Urinary bladder (tissue), 4 donors: ENCODE data around the gene MRPS9. TPM values are rescaled to one million over a fixed set of nuclear protein-coding genes. Genes with fewer than 3 reads are reported as not detected.
A peak's percentile ranks its signal among the peaks of the same experiment; 100 is the strongest.

Source experiments
- DNase-seq: peaks from one replicate; pipeline ENCODE4 v3.0.0-alpha.2; 2015; ENCODE audit errors: extremely low spot score
- H3K27ac ChIP-seq: one replicate; pipeline ENCODE4 v1.5.1; 2013; ENCODE audit warnings: low read depth, mild to moderate bottlenecking, moderate library complexity
- H3K36me3 ChIP-seq: one replicate; pipeline ENCODE4 v1.6.1; 2013; ENCODE audit warnings: mild to moderate bottlenecking, moderate library complexity; ENCODE audit not compliant: insufficient read depth
- H3K4me1 ChIP-seq: one replicate; pipeline ENCODE4 v1.6.1; 2013; ENCODE audit warnings: mild to moderate bottlenecking, moderate library complexity; ENCODE audit not compliant: insufficient read depth
- H3K4me3 ChIP-seq: one replicate; pipeline ENCODE4 v1.5.1; 2013; ENCODE audit warnings: low read depth, low read length
- WGBS: extraction: QIAGEN DNeasy Blood & Tissue Kit; methylation state at CpG from one replicate; pipeline ENCODE4 v1.1.7; 2013; 5-methylcytosine and 5-hydroxymethylcytosine counted together
- polyA plus RNA-seq: library from polyadenylated mRNA; stranded (reverse); fragments of 200-250 nt; gene quantifications from one replicate; pipeline ENCODE4 v1.2.3, GENCODE V29; 2013
- total RNA-seq: library from RNA; depleted of rRNA; stranded (reverse); fragments of >200 nt; gene quantifications from one replicate; pipeline ENCODE4 v1.2.3, GENCODE V29; 2014
- donor health status: healthy with polysubstance abuse.
- donor health status: healthy.

The MRPS9 gene
- total and polyA plus RNA-seq, 2 donors = 23.9 to 27.0 TPM

DNA sequence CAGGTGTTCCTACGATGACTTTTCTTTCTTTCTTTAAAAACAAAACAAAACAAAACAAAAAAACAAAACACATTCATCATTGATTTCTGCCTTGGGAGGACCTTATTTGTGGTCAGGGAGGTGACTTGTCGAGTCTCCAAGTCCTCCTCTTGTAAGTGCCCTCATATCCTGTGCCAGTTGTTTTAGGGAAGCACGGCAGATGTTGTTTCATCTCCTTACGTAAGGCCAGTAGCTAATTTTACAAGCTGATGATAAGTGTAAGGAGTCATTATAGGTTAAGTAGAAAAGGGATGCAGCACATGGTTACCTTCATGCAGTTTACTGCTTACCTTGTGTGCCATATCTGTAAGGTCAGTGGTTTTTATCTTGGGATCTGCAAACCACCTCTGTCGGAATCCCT is 52.2 kb downstream of the MRPS9 start:
- H3K36me3 ChIP-seq = peaks cover 2% of the 10 kb centered on the region
- 88% methylated on average over 5 of the region's 5 CpGs for WGBS
- no peaks in the 10 kb centered on the region for H3K4me1 ChIP-seq
- no peak overlapping the region for H3K27ac ChIP-seq
- no peak overlapping the region for H3K4me3 ChIP-seq
- no peak for DNase-seq

DNA sequence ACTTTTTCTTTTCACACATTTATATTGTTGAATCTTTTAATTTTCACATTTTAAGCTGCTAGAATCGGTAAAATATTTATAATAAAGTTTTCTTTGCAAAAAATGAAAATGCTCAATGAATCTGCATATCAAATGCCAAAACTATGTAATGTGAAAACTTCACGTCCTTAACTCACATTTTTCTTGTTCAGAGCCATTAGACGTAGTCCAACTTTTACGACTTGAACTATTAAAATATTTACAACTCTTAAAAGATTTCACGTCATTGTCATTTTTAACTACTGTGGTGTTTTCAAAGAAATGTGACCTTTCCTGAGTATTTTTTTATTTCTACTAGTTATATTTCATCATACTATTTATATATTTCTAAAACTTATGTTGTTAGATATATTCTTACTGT is 54.9 kb downstream of the MRPS9 start:
- H3K36me3 ChIP-seq = peaks cover 2% of the 10 kb centered on the region
- 77% methylated on average over 5 of the region's 5 CpGs for WGBS

DNA sequence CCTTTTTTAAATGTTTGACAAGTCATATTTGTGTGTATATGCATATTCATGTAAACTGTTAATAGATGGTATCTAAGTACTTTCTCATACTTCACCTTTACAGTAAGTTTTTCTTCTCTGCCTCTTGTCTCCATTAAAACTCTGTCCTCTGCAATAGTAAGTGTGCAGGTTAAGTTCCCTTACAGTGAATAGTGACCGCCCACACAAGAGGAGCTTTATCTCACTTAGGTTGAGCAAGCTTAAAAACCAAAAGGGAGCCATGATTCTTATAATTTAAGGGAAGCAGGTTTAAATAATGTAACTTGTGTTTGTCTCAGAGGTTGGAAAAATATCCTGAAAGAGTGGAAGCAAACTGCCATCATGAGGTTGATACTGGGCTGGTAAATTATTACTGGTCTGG is 61.3 kb downstream of the MRPS9 start:
- no peak overlapping the region for H3K4me3 ChIP-seq
- no peak overlapping the region for H3K27ac ChIP-seq
- WGBS = 97% methylated on average over 1 of the region's 1 CpG
- no peaks in the 10 kb centered on the region for H3K4me1 ChIP-seq
- H3K36me3 ChIP-seq = no peaks in the 10 kb centered on the region
- DNase-seq = no peak

More for the DNA sequence above, 54.9 kb downstream of the MRPS9 start:
- DNase-seq = no peak
- Histone ChIP-seq H3K4me1 (no peaks in the 10 kb centered on the region), H3K4me3 (no peak overlapping the region), H3K27ac (no peak overlapping the region)

DNA sequence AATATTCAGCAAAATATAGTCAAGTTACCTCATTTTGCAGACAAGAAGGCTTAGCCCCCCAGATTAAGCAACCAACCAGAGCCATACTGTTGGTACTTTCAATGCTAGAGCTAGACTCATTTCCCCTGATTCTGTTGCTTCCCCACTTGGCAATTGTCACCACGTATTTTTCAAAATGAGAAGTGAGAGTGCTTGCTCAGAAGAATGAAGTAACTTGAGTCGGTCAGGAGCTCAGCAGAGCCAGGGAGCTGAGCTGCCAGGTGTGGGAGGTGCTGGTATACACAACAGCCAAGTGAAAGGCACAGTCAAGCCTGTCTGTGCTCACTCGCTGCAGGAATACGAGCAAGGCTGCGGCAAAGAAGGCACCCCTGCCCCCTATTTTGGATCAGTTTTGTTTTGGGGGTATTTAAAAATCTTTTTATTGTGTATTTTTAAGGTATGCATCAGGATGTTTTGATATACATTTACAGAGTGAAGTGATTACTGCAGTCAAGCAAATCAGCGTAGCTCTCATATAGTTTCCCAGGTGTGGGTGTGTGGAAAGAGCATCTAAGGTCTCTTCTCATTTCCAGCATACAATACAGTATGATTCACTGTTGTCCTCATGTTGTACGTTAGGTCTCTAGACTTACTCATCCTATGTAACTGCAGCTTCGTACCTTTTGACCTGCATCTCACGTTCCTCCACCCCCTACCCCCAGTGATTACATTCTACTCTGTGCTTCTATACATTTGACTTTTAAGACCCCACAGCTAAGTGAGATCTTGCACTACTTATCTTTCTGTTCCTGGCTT is 62.4 kb downstream of the MRPS9 start:
- DNase-seq = no peak
- no peak overlapping the region for H3K27ac ChIP-seq
- WGBS = 95% methylated on average over 9 of the region's 9 CpGs
- no peaks in the 10 kb centered on the region for H3K36me3 ChIP-seq
- no peak overlapping the region for H3K4me3 ChIP-seq
- H3K4me1 ChIP-seq = no peaks in the 10 kb centered on the region

DNA sequence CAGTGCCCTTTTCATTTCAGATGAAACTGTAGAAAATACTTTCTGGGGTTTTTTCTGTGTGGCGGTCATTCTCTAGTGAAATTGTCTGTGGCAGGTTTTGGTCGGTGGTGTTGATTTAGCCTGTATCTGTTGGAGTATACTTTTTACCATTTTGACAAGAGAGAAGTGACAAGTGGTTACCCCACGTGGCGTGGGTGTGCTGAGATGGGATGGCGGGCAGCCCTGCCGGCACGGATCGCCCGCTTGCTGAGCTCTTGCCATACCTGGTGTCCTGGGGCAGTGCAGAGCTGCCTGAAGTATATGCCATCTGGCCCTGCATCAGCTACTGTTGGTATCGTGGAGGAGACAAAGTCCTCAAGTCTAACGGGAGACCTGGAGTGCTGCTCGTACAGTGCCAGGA is 64.1 kb downstream of the MRPS9 start:
- WGBS = 90% methylated on average over 12 of the region's 12 CpGs
- DNase-seq = no peak
- no peak overlapping the region for H3K4me3 ChIP-seq
- no peak overlapping the region for H3K27ac ChIP-seq
- H3K4me1 ChIP-seq = no peaks in the 10 kb centered on the region
- no peaks in the 10 kb centered on the region for H3K36me3 ChIP-seq

DNA sequence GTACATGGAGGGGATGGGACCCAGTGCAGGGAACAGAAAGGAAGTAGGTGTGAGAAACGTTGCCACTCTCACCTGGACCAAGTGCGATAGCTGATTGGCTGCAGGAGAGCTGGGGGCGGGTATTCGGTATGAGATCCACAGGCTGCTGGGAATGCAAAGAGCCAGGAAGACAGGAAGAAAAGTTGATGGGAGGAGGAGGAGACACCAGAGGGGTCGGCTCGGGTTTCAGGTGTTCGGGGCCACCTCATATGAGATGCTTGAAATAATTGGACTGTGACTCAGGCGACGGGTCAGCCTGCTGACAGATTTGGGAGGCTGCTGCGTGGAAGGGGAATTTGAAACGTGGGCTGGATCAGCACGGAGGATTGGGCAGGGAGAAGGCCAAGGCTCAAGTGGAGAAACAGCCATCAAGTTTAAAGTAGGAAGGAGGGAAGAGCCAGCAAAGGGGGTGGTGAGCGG is 65.1 kb downstream of the MRPS9 start:
- WGBS = 49% methylated on average over 13 of the region's 13 CpGs
- no peak for DNase-seq
- Histone ChIP-seq H3K27ac (no peak overlapping the region), H3K4me3 (no peak overlapping the region), H3K4me1 (no peaks in the 10 kb centered on the region), H3K36me3 (no peaks in the 10 kb centered on the region)

DNA sequence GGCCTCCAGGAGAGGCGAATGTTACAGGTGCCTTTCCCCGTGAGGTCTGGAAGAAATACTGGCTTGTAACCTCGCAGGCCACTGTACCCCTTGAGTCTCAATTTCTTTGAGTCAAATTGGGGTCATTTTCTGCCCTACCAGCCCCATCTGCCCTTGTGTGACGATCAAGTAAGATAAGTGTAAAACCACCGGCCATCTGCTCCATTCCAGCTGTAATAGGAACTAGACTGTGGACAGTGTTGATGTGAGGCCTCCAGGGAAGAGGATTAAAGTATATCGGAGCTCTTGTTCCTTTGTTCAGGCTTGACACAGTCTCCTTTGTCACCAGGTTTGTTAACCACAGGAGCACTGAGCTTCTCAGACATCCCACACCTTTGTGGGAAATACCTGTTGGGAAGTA is 65.6 kb downstream of the MRPS9 start:
- no peak for DNase-seq
- WGBS = 86% methylated on average over 6 of the region's 6 CpGs
- Histone ChIP-seq H3K27ac (no peak overlapping the region), H3K4me3 (no peak overlapping the region), H3K4me1 (no peaks in the 10 kb centered on the region), H3K36me3 (no peaks in the 10 kb centered on the region)

DNA sequence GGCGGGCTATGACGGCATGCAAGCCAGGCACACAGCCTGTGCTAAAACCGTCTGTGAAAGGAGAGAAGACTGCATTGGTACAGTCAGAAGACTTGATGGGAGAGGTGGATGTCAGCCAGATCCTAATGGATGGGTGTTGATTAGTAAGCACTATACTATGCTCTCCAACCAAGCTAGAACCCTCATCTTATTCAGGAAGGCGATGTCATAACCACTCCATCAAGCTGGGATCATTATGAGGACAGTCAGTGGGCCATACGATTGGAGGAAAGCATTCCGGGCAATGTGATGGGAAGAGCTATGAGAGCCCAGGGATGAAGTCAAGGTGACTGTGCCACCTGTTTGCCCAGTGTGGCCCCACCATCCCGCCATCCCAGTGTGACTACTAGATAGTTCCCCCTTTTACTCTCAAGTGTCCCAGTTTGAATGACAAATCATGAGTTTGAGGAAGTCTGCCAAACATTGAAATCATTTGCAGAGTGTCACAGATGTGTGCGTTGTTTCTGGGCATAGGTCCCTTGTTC is 66.4 kb downstream of the MRPS9 start:
- Histone ChIP-seq H3K27ac (no peak overlapping the region), H3K36me3 (no peaks in the 10 kb centered on the region), H3K4me3 (no peak overlapping the region), H3K4me1 (no peaks in the 10 kb centered on the region)
- 95% methylated on average over 8 of the region's 8 CpGs for WGBS
- DNase-seq = no peak

DNA sequence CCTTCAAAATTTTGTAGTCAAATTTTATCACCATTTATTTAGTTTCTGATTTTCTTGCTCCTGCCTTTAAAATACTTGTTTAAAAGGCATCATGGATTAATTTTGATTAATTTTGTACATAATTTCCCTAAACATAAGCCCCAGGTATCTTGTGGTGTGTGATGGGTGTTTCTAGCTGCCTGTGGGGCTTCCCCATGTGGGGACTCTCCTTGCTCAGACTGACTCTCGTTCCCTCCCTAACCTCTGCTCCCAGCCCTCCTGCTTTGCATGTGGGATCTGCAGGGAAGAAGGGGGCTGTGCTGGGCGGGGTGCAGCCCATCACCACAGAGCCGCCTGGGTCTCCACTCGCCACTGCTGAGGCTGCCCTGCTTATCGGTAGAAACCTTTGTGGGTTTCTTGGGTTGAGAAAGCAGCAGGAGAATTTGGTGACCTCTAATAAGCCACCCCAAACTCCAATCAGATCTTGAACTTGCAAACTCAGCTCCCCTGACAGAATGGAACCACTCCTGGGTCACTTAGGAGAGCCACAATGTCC is 72.5 kb downstream of the MRPS9 start:
- H3K4me3 ChIP-seq = no peak overlapping the region
- 82% methylated on average over 5 of the region's 5 CpGs for WGBS
- no peaks in the 10 kb centered on the region for H3K4me1 ChIP-seq
- no peak for DNase-seq
- no peak overlapping the region for H3K27ac ChIP-seq
- no peaks in the 10 kb centered on the region for H3K36me3 ChIP-seq

DNA sequence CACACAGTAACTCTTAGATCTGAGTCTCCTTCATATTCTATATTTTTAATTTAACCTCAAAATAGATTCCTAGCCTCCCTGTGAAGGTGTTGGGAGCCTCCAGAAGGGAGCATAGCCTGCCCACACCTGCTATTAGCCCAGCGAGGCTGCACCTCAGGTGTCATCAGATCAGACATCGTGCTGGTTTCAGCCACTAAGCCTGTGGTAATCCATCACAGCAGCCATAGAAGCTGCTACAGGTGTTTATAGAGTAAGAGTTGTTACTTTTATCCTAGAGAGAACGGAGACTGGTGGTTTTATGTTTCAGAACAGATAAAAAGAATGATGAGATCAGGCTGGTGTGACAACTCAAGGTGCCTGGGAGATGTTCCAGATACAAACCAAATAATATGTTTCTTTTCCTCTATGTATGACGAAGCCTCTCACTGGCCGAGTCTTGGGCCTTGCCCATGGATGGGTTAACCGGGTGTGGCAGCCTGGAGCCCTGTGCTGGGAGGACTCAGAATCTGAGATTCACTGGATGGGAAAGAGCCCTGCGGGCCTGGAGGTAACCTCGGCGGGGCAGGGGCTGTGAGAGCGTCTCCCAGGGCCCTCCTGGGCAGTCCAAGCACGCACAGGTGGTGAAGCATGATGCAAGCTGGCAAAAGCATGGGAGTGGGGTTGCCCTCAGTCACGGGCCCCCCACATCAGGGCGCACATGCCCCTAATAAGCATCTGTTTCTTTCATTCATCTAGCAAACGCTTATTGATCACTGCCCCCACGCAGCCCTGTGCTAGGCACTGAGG is 73.7 kb downstream of the MRPS9 start:
- Histone ChIP-seq H3K4me1 (no peaks in the 10 kb centered on the region), H3K36me3 (no peaks in the 10 kb centered on the region), H3K4me3 (no peak overlapping the region), H3K27ac (no peak overlapping the region)
- no peak for DNase-seq
- 61% methylated on average over 15 of the region's 15 CpGs for WGBS

DNA sequence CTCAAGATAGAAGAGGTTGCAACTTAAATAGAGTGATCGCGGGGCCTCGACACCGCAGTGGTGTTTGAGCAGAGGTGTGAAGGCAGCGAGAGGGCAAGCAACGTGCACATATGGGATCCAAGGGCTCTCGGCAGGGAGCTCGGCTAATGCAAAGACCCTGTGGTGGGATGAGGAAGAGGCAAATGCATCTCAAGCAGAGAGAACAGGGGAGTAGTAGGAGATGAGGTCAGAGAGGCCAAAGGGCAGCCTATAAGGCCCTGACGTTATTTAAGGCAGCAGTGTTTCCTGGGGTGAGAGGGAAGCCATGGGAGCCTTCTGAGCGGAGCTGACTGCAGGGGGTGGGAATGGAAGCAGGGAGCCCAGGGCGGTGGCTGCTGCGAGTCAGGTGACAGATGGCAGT is 74.5 kb downstream of the MRPS9 start:
- Histone ChIP-seq H3K4me1 (no peaks in the 10 kb centered on the region), H3K27ac (no peak overlapping the region), H3K4me3 (no peak overlapping the region), H3K36me3 (no peaks in the 10 kb centered on the region)
- DNase-seq = no peak
- 88% methylated on average over 12 of the region's 12 CpGs for WGBS

DNA sequence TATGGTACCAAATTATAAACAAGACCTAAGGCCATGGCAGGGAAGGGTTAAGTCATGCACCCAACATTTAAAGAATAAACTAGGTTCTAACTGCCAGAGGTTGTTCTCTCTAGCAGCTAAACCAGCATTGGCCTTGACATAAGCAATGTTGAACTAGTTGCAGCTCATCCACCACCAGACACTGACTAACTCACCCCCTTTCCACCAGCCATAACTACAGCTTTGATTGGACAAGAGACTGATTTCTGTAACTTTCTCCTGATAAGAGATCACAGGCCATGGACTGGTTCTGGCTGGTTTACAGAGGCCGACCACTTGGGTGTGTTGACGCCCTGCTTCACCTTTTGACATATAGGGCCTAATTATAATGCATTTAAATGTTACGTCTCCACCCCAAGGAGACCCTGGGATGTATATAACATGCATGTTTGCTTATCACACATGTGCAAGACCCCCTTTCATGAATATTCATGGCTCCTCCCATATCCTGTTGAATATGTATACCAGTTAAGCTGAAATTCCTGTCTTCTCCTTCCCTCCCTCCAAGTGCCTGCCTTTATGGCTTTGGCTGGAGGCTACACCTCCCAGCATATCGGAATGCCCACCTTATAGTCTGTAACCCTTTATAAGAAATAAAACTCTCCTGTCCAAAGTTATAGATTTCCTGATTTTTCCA is 75.9 kb downstream of the MRPS9 start:
- DNase-seq = no peak
- WGBS = 66% methylated on average over 4 of the region's 4 CpGs
- Histone ChIP-seq H3K4me3 (no peak overlapping the region), H3K36me3 (no peaks in the 10 kb centered on the region), H3K27ac (no peak overlapping the region), H3K4me1 (no peaks in the 10 kb centered on the region)

DNA sequence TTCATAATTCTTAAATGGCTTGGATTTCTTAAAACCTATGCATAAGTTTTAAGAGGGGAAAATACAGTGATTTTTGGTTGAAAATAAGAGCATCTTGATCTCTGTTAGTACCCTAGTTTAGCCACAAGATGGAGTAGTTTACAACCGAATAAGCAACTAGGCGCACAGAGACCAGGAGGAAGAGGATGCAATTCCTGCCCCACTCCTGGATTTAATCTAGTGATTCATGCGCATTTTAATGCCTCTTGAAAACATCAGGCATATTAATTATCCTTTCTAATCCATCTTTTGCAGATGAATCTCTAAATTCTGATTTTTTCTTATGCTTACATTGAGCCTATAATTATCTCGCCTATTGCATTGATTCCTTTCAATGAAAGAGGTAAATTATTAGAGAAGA is 76.7 kb downstream of the MRPS9 start:
- DNase-seq = peak; percentile 13
- Histone ChIP-seq H3K4me1 (no peaks in the 10 kb centered on the region), H3K36me3 (no peaks in the 10 kb centered on the region), H3K4me3 (no peak overlapping the region), H3K27ac (no peak overlapping the region)
- WGBS = 25% methylated on average over 4 of the region's 4 CpGs
